GM21447 (cell line): ENCODE measurements around the gene RMC1.
"Not testable (repeated sequence)": the region's sequence is repeated elsewhere in the genome, so short reads cannot be mapped to it uniquely, and the experiment has no call there.

ENCODE experiments used
- ATAC-seq: cut with Tn5 transposase; IDR thresholded peaks from one replicate; pipeline ENCODE4 v1.9.1; 2021; ENCODE audit not compliant: unreplicated experiment

RMC1 gene

DNA sequence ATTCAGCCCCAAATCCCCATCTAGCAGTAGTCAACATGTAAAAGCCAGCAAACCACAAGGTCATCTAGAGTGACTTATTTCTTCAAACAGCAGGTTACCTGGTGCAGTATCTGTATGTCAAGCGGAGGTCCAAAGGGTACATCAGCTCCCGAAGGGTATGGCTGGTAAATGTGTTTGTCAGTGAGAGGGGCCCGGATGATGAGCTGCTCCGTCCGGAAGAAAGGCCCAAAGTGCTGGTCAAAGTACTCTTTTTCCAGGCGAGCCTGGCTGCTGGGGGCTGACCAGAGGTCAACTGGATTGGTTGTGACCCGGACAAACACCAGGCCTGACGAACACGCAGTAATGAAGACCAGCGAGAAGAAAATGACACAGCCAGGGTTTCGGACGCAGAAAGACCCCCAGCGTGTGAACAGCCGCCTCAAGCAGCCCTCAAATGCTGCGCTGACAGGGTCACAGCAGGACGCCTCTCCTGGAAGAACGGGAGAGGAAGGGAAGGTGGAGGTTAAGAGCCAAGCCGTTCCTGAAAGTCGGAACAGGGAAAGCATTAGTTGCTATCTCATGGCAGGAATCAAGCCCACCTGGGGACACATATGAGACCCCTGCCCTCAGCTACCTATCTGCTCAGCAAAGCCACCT is 53.0 kb downstream of the RMC1 start:
- no peak for ATAC-seq

DNA sequence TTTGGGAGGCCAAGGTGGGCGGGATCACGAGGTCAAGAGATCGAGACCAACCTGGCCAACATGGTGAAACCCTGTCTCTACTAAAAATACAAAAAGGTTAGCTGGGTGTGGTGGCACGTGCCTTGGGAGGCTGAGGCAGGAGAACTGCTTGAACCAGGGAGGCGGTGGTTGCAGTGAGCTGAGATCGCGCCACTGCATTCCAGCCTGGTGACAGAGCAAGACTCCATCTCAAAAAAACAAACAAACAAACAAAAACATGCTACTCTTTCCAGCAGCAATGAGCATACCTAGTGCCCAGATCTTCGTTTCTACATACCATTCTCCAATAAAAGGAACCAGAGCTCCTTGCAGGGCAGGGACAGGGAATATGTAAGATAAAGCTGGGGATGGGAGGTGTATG is 54.2 kb downstream of the RMC1 start:
- ATAC-seq: not testable (repeated sequence)

DNA sequence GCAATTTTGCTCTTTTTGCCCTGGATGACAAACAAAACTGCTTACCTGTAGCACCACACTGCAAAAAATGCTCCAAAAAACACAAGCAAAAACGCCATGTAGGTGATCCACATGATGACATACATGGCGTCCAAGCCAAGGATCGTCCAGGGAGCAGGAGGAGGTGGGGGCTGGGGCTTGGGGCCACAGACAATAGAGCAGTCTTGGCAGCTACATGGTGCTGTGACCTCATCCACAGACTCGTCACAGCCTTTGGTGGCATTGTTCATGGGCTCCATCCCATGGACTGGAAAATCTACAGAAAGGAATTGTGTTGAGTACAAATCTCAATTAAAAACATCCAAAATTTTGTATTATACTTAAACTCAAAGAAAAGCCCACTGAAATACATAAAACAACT is 56.9 kb downstream of the RMC1 start:
- ATAC-seq: no peak

DNA sequence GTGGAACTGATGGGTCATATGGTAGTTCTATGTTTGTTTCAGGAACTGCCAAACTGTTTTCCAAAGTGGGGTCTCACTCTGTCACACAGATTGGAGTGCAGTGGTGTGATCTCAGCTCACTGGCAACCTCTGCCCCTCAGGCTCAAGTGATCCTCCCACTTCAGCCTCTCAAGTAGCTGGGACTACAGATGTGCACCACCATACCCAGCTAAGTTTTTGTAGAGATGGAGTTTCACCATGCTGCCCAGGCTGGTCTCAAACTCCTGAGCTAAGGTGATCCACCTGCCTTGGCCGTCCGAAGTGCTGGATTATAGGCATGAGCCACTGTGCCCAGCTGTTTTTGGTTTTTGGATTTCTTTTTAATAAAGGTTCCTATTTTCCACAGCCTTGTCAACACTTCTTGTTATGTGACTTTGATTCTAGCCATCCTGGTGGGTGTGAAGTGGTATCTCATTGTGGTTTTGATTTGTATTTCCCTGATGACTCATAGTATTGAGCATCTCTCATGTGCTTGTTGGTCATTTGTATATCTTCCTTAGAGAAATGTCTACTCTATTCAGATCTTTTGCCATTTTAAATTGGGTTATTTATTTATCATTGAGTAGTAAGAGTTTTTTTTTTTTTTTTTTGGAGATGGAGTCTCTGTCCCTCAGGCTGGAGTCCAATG is 60.2 kb downstream of the RMC1 start:
- no peak for ATAC-seq

DNA sequence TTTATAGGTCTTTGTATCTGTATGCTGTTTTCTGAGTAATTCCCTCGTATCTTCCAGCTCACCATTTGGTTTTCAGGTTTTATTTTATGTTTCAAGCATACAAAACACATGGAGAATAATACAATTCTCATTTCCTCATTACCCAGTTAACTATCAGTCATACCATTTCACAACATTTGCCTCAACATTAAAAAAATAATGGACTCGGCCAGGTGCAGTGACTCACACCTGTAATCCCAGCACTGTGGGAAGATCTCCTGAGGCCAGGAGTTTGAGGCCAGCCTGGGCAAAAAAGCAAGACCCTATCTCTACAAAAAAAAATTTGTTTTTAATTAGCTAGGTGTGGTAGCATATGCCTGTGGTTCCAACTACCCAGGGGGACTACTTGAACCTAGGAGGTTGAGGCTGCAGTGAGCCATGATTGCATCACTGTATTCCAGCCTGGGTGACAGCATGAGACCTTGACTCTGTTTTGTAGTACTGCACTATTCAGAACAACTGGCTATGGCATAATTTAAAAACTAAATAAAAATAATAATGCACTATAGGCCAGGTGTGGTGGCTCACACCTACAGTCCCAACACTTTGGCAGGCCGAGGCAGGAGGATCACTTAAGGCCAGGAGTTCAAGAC is 62.7 kb downstream of the RMC1 start:
- ATAC-seq: no peak

DNA sequence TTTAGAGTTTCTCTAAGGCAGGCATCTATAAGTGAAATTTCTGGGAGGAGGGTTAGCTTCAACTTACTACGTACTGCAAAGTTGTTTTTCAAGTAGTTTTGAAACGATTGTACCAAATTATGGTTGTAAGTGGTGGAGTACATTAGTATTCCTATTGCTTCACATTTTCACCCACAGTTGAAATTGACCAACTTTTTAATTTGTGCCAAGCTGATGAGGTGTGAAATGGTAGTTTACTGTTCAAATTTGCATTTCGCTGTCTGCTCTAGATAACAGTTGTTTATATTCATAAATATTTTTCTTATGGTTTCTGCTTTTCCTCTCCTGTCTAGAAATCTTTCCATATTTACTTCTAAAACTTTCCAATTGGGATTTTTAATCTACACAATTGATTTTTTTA is 64.4 kb downstream of the RMC1 start:
- no peak for ATAC-seq

DNA sequence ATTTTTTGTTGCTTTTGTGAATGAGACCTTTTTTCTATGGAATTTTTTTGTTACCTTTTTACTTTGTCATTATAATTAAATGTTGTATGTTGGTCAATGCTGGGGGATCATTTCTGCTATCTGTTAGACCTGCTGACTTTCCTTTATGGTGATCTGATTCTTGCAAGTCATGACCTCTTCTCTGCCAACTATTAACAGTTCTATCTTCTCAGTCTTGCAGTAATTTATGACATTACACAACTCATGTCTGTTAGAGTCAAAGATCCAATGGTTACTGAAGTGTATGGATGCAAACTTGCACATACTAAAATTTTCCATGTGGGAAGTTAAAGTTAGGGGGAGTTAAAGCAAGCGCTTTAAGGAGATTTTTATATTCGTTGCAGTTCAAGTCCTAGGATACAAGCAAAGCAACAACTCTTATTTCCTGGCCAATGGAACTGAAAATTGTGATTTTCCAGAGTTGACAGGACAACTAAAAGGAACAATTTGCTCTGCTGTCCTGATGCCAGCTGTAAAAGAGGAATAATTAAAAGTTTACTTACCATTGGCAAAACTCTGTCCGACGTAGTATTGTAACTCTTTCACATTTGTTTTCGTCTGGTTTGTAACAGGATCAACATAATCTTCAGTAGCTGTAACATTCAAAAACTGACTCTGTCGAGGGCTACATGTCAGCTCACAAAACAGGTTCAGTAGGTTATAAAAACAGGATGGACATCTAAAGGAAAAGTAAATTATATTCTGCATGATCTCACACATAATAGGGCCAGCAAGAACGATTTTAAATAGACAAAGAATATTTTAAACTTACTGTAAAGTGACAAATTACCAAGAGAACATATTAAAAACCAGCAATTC is 65.2 kb downstream of the RMC1 start:
- ATAC-seq: no peak

DNA sequence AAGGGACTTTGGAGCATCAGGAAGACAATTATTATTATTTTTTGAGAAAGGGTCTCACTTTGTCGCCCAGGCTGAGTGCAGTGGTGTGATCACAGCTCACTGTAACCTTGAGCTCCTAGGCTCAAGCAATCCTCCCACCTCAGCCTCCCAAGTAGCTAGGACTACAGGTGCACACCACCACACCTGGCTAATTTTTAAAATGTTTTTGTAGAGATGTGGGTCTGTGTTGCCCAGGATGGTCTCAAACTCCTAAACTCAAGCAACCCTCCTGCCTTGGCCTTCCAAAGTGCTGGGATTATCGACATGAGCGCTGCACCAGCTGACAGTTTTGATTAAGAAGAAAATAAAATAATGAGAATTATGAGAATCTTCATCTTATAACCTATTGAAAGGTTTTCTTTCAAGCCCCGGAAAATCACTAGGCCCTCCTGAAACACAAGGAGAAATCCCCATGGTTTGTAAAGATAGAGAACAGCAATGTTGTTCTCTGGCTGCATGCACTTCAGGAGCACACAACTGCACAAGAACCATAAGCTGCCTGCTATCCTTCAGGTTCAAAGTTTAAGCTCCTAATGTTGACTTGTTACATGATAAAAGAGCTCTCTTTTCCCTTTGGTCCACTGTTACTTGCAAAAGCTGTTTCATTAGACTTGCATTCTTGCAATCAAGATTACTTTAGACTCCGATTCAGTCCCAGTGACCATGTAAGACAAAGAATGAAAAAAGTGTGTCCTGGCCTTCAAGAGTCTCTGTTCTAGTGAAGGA is 66.2 kb downstream of the RMC1 start:
- no peak for ATAC-seq

DNA sequence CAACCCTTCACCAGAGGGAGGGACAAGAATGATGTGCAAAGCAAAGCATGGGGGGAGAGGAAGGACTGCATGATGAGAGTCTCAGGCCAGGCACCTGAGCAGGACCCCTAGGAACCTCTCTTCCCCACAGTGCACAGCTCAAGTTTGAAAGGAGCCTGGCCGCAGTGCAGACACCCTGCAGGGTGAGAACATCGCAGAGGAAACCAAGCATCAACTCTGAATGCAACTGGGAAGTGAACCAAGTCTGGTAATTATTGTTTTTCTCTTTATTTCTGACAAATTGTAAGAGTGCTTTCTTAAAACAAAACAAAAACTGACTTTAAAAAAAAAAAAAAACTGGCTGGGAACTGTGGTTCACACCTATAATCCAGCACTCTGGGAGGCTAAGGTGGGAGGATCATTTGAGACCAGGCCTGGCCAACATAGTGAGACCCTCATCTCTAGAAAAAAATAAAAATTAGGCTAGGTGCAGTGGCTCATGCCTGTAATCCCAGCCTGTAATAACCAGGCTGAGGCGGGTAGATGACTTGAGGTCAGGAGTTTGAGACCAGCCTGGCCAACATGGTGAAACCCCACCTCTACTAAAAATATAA is 67.7 kb downstream of the RMC1 start:
- no peak for ATAC-seq

DNA sequence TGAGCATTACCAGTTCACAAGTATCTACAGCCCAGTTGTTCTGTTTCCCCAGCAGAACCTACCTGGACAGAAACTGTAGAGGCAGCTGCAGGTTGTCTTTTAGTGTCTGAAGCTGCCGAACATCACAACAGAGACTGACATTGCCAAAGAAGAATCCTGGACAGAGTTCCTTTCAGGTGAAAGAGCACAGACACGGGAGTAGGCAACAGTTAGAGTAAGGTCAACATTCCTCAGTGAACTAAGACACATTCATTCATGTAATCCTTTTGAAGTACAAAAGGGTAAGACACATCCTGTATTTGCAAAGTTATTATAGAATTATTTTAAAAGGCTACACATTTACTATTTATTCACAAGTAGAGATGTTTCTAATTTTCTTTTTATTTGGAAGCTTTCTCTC is 68.7 kb downstream of the RMC1 start:
- ATAC-seq: no peak

DNA sequence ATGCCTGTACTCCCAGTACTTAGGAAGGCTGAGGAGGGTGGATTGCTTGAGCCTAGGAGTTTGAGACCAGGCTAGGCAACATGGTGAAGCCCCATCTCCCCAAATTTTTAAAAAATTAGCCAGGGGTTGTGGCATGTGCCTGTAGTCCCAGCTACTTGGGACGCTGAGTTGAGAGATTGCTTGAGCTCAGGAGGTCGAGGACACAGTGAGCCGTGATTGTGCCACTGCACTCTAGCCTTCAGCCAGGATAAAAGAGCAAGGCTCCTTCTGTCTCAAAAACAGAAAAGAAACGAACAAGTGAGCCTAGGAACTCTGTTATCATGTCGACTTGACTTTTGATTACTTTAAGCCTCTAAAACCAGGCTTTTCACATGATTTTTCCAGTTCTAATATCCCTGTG is 69.3 kb downstream of the RMC1 start:
- no peak for ATAC-seq

DNA sequence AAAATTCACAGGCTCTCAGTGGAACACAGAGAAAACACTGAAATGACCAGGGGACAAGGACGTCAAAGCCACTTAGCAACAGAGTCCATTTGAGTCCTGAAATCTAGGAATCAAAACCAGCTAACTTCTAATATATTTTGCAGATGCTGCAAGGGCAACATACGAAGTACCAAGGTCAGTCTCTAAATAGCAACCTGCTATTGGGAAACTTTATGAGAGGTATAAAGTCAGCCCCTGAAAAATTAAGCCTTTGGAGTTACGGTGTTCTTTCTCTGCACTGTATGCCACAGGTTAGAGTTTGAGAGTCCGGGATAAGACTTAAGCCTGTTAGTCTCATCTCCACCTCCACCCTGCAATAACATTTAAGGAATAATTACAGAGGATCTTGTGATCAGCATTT is 69.7 kb downstream of the RMC1 start:
- ATAC-seq: no peak

DNA sequence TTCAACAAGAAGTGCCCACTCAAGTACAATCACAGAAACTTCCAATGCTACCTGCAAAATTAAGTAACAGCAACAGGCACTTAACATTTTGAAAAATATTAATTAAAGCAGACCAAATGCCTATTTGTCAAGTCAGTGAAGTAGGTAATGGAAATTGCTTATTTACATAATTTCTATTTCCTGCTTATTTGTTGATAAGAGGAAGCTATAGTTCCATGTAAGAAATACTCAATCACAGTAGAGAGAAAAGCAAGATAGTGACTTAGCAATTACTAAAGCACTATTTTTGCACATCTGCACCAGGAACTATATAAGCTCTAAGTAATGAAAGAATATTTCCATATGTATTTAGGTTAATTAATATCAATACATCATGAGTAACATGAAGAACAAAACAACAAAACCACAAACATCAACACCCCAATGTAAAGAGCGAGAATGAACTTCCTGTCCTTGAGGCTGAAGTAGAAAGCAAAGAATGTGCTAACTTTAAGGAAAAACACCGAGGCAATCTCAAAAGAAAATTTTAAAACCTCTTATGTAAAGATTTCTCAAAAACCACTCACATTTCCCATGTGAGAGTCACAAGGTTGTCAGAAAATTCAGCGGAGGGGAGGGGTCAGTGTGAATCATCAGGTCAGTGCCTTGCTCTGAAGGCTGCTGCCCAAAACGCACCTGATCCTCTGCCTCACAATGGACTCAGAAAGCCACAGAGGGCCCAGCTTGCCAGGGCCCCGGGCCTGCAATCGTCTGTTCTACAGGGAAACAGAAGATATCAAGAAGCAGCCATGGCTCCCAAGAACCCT is 70.5 kb downstream of the RMC1 start:
- ATAC-seq: no peak

DNA sequence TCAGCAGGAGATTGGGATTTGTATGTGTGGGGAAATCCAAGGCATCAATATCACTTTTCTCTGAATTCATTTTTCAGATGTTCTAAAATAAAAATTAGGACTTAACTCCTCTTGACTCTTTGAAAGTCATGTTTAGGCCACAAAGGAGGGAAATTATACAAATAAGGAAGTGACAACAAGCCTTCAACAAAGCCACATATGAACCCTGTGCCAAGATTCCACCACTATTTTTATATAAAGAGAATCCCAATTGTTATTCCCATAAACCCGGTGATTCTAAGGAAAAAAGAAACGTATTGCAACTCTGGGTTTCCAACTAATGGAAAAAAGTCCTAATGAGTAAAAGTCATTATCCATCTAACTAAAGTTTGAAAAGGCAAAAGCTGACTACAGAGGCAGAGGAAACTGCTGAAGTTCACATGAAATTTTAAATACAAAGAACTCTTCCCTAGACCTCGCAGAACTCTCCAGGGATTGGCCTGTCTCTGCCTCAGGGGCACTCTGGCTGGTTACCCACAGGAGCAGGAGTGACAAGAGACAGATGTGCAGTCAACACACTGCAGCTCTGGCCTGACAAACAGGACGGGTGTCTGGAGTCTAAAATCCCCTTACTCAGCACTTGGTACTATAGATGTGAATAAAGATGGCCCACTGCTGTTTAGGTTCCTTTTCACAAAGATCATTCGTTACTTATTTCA is 71.4 kb downstream of the RMC1 start:
- no peak for ATAC-seq

DNA sequence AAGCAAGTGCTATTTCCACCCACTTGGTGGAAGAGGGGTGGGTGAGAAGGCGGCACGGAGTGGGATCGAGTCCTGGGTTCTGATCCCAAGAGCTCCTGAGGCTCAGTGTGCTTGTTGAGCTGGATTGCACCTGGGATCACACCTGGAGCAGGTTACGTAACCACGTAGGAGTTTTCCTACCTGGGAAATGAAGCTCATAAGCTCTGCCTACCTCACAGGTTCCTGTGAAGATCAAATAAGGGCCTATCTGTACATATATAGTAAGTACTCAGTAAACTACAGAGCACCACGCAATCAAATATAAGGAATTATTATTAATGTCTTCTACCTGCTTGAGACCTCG is 72.0 kb downstream of the RMC1 start:
- no peak for ATAC-seq

DNA sequence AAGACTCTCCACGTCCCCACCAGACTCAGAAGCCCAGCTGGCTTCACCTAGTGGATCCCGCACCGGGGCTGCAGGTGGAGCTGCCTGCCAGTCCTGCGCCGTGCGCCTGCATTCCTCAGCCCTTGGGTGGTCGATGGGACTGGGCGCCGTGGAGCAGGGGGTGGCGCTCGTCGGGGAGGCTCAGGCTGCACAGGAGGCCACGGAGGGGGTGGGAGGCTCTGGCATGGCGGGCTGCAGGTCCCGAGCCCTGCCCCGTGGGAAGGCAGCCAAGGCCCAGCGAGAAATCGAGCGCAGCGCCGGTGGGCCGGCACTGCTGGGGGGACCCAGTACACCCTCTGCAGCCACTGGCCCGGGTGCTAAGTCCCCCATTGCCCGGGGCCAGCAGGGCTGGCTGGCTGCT is 74.2 kb downstream of the RMC1 start:
- not testable (repeated sequence) for ATAC-seq

DNA sequence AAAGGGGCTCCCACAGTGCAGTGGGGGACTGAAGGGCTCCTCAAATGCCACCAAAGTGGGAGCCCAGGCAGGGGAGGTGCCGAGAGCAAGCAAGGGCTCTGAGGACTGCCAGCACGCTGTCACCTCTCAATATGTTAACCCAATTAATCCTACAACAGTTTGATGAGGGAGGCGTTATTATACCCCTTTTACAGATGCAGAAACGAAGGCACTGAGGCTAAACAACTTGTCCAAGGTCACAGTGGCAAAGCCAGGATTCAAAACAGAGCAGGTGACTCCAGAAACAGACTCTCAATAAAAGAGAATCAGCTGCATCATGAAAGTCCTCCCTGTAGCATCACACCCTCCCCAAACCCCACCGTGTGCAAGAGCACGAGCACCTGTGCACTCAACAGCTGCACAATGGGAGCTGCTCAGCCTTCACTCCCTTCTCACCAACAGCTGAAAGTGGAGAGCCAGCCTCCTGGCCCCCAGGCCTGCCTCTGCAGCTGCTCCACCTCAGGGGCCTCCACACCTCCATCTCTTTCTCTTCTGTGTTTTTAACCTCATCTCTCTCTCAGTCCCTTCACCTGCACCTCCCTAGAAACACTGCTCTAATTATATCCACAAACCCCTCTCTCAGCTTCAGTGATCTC is 74.9 kb downstream of the RMC1 start:
- no peak for ATAC-seq

DNA sequence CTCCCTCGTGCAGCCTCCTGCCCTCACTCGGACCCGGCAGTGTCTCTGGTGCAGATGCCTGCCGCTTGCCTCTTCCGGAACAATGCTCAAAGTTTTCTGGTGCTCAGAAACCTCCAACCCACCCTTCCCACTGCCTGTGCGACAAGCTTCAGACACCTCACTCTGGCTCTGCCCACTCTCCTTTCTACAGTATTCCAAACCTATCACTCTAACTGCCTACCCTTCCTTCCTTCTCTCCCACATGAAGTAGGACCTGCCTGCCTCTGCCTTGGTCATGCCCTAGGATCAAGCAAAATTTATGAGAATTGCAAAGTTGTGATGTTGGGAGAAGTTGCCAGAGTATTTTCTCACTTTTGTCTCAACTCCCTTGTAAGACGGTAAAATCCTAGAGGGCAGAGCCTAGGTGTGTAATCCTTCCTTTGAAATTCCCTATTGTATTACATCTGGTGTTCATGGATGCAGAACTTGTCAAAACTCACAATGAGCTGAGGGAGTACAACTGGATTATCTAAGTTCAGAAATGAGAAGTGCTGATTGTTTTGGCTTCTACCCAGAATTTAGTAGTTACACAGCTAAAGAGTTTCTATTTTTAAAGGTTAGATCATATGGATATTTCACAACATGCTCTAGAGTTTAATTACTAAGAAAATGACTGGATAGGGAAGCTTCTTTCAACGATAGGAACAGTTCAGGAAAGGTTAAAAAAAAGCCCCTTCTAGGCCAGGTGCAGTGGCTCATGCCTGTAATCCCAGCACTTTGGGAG is 75.8 kb downstream of the RMC1 start:
- no peak for ATAC-seq
